Neural crest cell (in vitro differentiated cells): Measurements from ENCODE around the gene AGAP2. TPM values are rescaled to one million over a fixed set of nuclear protein-coding genes. Genes with fewer than 3 reads are reported as not detected.

Experiments
- DNase-seq: peaks from one replicate; pipeline ENCODE4 v3.0.0; 2021; ENCODE audit warnings: low read depth, mixed read lengths, low spot score
- H3K27ac Mint-ChIP-seq: one replicate; pipeline ENCODE4 v1.8.0; 2021; ENCODE audit warnings: mild to moderate bottlenecking, mixed read lengths; ENCODE audit not compliant: unreplicated experiment
- H3K27me3 Mint-ChIP-seq: 2 replicates; pipeline ENCODE4 v1.8.0; 2021; ENCODE audit warnings: low read depth, mild to moderate bottlenecking, mixed read lengths
- H3K36me3 Mint-ChIP-seq: 2 replicates; pipeline ENCODE4 v1.8.0; 2021; ENCODE audit warnings: low read depth, mild to moderate bottlenecking, mixed read lengths
- H3K4me1 Mint-ChIP-seq: 2 replicates; pipeline ENCODE4 v1.8.0; 2021; ENCODE audit warnings: mixed read lengths
- H3K4me3 Mint-ChIP-seq: one replicate; pipeline ENCODE4 v1.8.0; 2021; ENCODE audit warnings: mild to moderate bottlenecking, mixed read lengths
- H3K9me3 Mint-ChIP-seq: 2 replicates; pipeline ENCODE4 v1.8.0; 2021; ENCODE audit warnings: mixed read lengths
- total RNA-seq: library from RNA; stranded (reverse); gene quantifications from 2 replicates; pipeline ENCODE4 v1.2.1, GENCODE V29; 2021
- TF ChIP-seq, protein P1 (sequence below): fragments of 200-600 bp; sonication (generic); conservative IDR thresholded peaks from 2 replicates; pipeline ENCODE4 v1.5.0; 2021; ENCODE audit warnings: antibody characterized with exemption, mild to moderate bottlenecking

The AGAP2 gene
- total RNA-seq, 1 donor from 2014 or later = 4.1 TPM

GRCh38 chr12:57767305-57767698 is 28.8 kb upstream of the AGAP2 start:
- DNase-seq = no peak
- Mint-ChIP-seq H3K4me1 (peaks cover 22% of the 10 kb centered on the region), H3K9me3 (no peaks in the 10 kb centered on the region), H3K4me3 (no peak overlapping the region), H3K27me3 (peaks cover 73% of the 10 kb centered on the region), H3K27ac (no peak overlapping the region), H3K36me3 (peaks cover 10% of the 10 kb centered on the region)
- TF ChIP-seq, protein P1, sequence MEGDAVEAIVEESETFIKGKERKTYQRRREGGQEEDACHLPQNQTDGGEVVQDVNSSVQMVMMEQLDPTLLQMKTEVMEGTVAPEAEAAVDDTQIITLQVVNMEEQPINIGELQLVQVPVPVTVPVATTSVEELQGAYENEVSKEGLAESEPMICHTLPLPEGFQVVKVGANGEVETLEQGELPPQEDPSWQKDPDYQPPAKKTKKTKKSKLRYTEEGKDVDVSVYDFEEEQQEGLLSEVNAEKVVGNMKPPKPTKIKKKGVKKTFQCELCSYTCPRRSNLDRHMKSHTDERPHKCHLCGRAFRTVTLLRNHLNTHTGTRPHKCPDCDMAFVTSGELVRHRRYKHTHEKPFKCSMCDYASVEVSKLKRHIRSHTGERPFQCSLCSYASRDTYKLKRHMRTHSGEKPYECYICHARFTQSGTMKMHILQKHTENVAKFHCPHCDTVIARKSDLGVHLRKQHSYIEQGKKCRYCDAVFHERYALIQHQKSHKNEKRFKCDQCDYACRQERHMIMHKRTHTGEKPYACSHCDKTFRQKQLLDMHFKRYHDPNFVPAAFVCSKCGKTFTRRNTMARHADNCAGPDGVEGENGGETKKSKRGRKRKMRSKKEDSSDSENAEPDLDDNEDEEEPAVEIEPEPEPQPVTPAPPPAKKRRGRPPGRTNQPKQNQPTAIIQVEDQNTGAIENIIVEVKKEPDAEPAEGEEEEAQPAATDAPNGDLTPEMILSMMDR = no peak

- H3K36me3 Mint-ChIP-seq = peaks cover 10% of the 10 kb centered on the region
- no peak within 1 kb of the TSS for H3K27ac Mint-ChIP-seq
- peaks cover 19% of the 10 kb centered on the region for H3K4me1 Mint-ChIP-seq
- no peaks in the 10 kb centered on the region for H3K9me3 Mint-ChIP-seq
- peak within 1 kb of the TSS; percentile 73 for H3K4me3 Mint-ChIP-seq
- H3K27me3 Mint-ChIP-seq = peaks cover 76% of the 10 kb centered on the region
- TF ChIP-seq, protein P1 = no peak
- DNase-seq = no peak
Measured at GRCh38 chr12:57766464-57767304, 28.1 kb upstream of the AGAP2 start, which contains the start of gene CYP27B1. CYP27B1 (minus strand) TSS chr12:57767078; CDS start chr12:57767041, 37 bp downstream.

DNA sequence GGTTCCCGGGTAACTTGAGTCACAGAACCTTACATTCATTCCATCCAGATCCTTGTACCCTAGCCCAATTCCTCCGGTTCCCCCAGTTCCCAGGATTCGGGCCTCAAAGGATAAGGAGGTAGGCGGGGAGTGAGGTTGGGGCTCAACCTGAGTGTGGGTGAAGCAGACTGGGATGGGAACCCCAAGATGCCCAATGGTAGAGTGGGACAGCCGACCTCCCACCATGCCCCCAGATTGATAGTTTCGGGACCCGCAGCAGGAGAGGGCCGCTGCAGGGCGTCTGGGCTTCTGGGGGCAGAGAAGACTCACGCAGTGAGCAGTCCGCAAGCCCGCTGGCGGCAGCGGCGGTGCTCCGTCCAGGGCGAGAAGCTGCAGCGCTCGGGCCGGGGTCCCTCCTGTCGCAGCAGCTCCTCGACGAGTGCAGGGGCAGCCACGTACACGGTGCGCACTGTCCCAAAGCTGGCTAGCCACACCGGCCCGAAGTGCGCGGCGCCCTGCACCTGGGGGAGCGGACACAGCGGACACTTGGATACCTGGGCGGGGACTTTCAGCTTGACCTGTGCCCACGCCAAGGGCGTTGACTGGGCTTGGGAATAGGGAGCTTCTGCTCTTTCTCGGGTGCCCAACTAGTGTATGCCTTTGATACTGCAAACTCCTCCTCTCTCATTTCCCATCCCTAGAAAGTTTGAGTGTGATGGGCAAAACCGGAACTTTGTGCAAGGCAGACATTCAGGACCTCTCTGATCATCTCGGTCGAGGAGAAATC is 27.3 kb upstream of the AGAP2 start:
- TF ChIP-seq, protein P1 = no peak
- H3K4me1 Mint-ChIP-seq = peaks cover 11% of the 10 kb centered on the region
- no peaks in the 10 kb centered on the region for H3K9me3 Mint-ChIP-seq
- peaks cover 81% of the 10 kb centered on the region for H3K27me3 Mint-ChIP-seq
- no peak overlapping the region for H3K27ac Mint-ChIP-seq
- DNase-seq = no peak
- peak overlapping the region; percentile 73 for H3K4me3 Mint-ChIP-seq
- H3K36me3 Mint-ChIP-seq = peaks cover 10% of the 10 kb centered on the region

- Mint-ChIP-seq H3K36me3 (peaks cover 7% of the 10 kb centered on the region), H3K27me3 (peaks cover 87% of the 10 kb centered on the region), H3K27ac (no peak overlapping the region), H3K4me1 (peaks cover 10% of the 10 kb centered on the region), H3K9me3 (no peaks in the 10 kb centered on the region), H3K4me3 (peak overlapping the region; percentile 49)
- TF ChIP-seq, protein P1 = peak; percentile 48
- no peak for DNase-seq
Measured at GRCh38 chr12:57765003-57765697, 26.6 kb upstream of the AGAP2 start.

DNA sequence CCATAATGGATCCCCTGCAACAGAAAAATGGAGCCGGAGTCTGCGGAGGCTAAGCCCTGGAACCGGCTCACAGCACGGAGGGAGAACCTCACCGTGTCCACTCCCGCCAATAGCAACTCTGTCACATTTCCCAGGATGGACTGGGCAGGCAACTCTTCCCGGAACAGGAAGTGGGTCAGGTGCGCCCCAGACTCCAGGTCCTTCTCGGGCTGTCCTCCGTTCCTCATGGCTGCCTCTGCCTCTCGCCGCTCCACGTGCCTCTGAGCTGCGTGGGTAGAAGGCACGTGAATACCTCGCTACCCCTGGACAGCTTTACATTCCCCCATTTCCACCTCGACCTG is 26.1 kb upstream of the AGAP2 start:
- Mint-ChIP-seq H3K27ac (no peak overlapping the region), H3K9me3 (no peaks in the 10 kb centered on the region), H3K27me3 (peaks cover 92% of the 10 kb centered on the region), H3K4me1 (peaks cover 10% of the 10 kb centered on the region), H3K4me3 (no peak overlapping the region), H3K36me3 (peaks cover 7% of the 10 kb centered on the region)
- TF ChIP-seq, protein P1 = no peak
- DNase-seq = no peak
